GM12873 (cell line): ENCODE data around the gene ADAMTS12.

ENCODE experiments used
- TF ChIP-seq, protein P1 (sequence below): IDR thresholded peaks from 2 replicates; pipeline ENCODE4 v1.5.1; 2012; ENCODE audit warnings: low read depth, mild to moderate bottlenecking, moderate library complexity, low read length, control low read depth; ENCODE audit not compliant: insufficient read depth; ENCODE audit errors: missing control alignments

Gene ADAMTS12

DNA sequence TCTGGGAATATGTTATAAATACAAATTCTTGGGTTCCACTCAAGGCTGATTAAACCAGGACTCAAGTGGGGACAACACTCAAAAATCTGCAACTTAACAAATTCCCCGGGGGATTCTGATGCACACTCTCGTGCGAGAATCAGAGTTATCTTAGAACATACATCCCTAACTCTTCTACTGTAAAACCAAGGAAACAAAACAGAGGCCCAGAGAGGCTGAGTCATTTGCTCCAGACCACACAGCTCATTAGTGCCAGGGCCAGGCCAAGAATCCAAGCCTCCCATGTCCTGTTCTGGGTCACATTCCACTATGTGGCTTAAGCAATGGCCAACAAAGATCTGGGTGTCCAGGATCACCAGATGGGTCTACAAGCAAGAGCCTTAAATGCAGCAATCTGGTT is 166.0 kb downstream of the ADAMTS12 start:
- TF ChIP-seq, protein P1, sequence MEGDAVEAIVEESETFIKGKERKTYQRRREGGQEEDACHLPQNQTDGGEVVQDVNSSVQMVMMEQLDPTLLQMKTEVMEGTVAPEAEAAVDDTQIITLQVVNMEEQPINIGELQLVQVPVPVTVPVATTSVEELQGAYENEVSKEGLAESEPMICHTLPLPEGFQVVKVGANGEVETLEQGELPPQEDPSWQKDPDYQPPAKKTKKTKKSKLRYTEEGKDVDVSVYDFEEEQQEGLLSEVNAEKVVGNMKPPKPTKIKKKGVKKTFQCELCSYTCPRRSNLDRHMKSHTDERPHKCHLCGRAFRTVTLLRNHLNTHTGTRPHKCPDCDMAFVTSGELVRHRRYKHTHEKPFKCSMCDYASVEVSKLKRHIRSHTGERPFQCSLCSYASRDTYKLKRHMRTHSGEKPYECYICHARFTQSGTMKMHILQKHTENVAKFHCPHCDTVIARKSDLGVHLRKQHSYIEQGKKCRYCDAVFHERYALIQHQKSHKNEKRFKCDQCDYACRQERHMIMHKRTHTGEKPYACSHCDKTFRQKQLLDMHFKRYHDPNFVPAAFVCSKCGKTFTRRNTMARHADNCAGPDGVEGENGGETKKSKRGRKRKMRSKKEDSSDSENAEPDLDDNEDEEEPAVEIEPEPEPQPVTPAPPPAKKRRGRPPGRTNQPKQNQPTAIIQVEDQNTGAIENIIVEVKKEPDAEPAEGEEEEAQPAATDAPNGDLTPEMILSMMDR, result no peak

DNA sequence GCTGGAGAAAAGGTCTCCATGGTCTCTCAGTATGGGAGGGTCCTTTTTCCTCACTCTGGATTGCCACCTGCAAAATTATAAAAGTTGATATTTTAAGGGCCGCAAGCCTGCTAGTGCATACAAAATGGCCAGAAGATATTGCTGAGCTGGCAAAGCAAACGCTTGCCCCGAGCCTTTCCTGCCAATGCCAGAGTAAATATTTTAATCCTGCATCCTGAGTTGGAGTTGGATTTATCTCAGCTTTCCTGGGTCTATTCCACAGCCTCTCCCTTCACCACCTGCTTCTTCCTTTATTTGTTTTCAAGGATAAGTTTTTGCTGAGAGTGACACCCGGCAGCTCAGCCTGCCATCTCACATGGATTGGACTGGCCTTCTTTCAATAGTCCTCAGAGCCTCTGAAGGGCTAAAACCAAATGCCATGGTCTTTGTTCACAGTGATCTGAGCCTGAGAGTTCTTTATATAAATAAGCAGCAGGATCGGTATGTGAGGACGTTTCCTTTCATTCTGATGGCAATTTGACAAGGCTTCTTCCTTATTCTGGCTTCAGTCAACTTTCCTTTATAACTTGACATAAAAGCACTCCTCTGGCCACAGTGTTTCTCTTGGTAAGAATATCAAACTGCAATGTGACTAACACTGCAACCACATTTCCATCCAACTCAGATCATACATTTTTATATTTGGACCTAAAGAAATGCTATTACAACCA is 170.1 kb downstream of the ADAMTS12 start:
- TF ChIP-seq, protein P1, result no peak

DNA sequence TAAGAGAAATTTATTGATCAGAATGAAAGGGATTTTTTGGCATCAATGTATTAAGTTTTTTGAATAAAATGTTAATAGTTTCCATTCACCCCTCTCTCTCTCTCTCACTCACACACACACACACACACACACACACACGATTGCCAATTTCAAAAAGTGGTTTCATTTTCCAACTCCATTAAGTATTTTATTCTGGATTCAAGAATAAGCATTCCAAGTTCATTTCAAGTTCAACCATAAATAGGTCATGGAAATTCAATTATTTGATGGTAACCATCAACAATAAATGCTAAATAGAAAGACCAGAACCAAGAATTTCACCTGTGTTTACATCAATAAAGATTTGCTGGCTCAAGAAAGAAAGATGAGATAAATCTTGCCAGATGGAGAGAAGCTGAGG is 171.6 kb downstream of the ADAMTS12 start:
- TF ChIP-seq, protein P1, result no peak

DNA sequence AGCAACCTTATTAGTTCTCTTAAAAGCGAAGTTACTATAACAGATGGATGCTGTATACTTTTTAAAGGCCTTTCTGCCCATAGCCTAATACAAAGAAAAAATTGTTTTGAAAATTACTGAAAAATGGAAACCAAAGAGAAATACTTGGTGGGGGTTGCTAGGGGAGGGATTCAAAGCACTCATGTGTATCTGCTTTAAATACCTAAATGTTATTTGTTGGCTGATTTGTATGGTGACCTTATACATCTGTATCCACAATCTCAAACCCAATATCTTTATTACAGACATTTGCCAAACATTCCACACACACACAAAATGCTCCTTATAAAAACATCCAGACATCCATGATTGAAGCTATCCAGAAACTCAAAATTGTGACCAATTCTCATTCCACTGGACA is 172.0 kb downstream of the ADAMTS12 start:
- TF ChIP-seq, protein P1, result no peak

DNA sequence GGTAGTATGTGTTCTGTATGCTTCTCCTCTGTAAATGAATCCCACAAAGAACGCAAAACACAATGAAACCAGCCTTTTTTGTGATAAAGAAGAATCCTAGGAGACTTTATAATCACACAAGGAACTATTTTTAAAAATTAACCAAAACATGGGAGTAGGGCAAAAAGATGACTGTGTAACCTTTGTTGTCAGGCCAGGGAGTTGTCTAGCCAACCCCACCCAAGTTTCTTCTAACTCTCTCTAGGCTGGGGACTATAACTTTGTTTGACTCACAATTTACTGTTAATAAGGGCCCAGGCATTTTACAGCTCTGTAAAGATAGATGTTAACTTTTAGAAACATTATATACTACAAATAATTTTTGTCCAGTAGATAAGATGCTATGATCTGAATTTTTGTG is 176.1 kb downstream of the ADAMTS12 start:
- TF ChIP-seq, protein P1, result no peak

DNA sequence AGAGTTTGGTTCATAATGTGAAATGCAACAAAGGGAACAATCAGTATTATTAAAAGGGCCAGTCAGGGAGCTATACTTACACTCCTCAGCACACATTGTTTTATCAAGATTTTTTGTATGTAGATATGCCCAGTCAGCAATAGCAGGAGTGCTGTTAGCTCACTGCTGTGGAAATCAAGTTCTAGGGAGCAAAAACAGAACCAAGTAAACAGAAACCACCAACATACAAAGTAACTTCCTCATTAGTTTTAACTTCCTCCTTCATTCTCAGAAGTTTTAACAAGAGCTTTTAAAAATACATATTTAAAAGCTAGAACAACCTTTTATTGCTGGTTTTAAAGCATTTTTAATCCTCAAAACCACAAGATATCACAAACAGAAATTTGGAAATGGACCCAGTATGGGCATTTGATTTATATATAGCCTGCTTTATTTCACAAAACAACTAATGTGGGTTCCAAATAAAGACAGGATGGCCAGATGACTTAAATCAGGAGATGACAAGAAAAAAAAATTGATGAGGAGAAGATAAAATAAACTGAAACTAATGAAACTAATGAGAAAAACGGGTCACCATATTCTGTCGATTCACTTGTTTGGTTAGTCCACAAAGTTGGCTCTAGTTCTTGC is 178.5 kb downstream of the ADAMTS12 start:
- TF ChIP-seq, protein P1, result no peak

DNA sequence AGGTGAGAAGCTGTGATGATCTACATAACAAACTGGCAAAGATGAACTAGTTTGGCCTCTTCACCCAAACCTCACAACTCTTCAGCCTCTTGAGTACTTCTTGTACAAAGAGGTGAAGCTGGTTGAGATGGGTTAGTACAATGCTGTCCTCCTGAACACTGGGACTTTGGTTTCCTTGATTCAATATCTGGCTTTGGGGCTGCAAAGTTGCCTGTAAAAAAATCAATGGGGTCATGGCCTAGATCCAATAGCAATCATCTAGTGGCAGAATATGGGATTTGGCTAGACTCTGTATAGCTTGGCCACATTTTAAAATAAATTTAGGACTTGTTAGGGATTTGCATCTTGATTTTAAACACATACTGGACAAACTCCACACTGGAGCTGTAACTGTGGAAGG is 179.1 kb downstream of the ADAMTS12 start:
- TF ChIP-seq, protein P1, result no peak
